GM12878 (cell line): ENCODE measurements around the gene TTC39A. TPM values are rescaled to one million over a fixed set of nuclear protein-coding genes. Genes with fewer than 3 reads are reported as not detected.

Source experiments
- ATAC-seq: fragments of 200-7000 bp; cut with Tn5 transposase; 3 replicates; pipeline ENCODE4 v1.9.1; 2020; ENCODE audit warnings: mild to moderate bottlenecking, moderate library complexity
- BruUV-seq: library from RNA; stranded (reverse); fragments of 400-500 nt; replicated peaks from 2 replicates; lab custom pipeline; 2021; lab: Mats Ljungman, UMichigan
- CTCF ChIA-PET: fragments of 300-600 bp; sonication (Branson Sonifier 250); formaldehyde crosslinking; extraction: SDS; loops from one replicate; lab custom pipeline; 2021; ENCODE audit warnings: inconsistent platforms; lab: Yijun Ruan, JAX
- POLR2A ChIA-PET: fragments of 350-600 bp; formaldehyde crosslinking; extraction: SDS; loops from one replicate; lab custom pipeline; 2021; ENCODE audit warnings: inconsistent platforms; lab: Charles Lee
- RAD21 ChIA-PET: fragments of 300-600 bp; sonication (Branson Sonifier 250); formaldehyde crosslinking; loops from one replicate; lab custom pipeline; 2023; ENCODE audit warnings: antibody characterized with exemption; ENCODE audit not compliant: unreplicated experiment; lab: Charles Lee
- SMC1A ChIA-PET: fragments of 300-600 bp; sonication (Branson Sonifier 250); formaldehyde crosslinking; loops from one replicate; lab custom pipeline; 2023; ENCODE audit not compliant: unreplicated experiment, uncharacterized antibody; lab: Charles Lee
- DNase-seq: peaks from one replicate; pipeline ENCODE4 v3.0.0-alpha.2; 2011; ENCODE audit warnings: low read depth, low spot score
- FAIRE-seq: peaks from 3 replicates; lab custom pipeline; 2011; peaks lifted over from hg19 to GRCh38; lab: Jason Lieb, UNC
- H2AFZ ChIP-seq: 2 replicates; pipeline ENCODE4 v1.6.0; 2011; ENCODE audit warnings: low read depth, low read length, control low read depth; ENCODE audit not compliant: control insufficient read depth
- H3K27ac ChIP-seq: 2 replicates; pipeline ENCODE4 v1.5.1; 2011; ENCODE audit warnings: control low read depth; ENCODE audit not compliant: control insufficient read depth, insufficient read depth
- H3K27me3 ChIP-seq, 2 experiments: replicated peaks in 1 of 2; 2 replicates each; pipeline versions ENCODE4 v1.6.0 to v1.6.1; 2011; ENCODE audit warnings: low read length in 1 of 2; ENCODE audit not compliant: control insufficient read depth in 2 of 2, insufficient read depth in 2 of 2
- H3K36me3 ChIP-seq, 2 experiments: 2 replicates each; pipeline ENCODE4 v1.5.1; 2011; ENCODE audit warnings: low read length in 1 of 2; ENCODE audit not compliant: control insufficient read depth in 2 of 2, insufficient read depth in 2 of 2
- H3K4me1 ChIP-seq: 2 replicates; pipeline ENCODE4 v1.6.1; 2011; ENCODE audit warnings: mild to moderate bottlenecking, low read length, moderate library complexity, mixed read lengths; ENCODE audit not compliant: control insufficient read depth, insufficient read depth
- H3K4me2 ChIP-seq: 2 replicates; pipeline ENCODE4 v1.6.0; 2011; ENCODE audit warnings: control low read depth; ENCODE audit not compliant: control insufficient read depth, insufficient read depth
- H3K4me3 ChIP-seq: fragments of 200-600 bp; sonication (generic); 2 replicates; pipeline ENCODE4 v1.5.1; 2016
- H3K79me2 ChIP-seq: 2 replicates; pipeline ENCODE4 v1.6.0; 2011; ENCODE audit warnings: low read length; ENCODE audit not compliant: control insufficient read depth, insufficient read depth
- H3K9ac ChIP-seq: 2 replicates; pipeline ENCODE4 v1.8.0; 2011; ENCODE audit warnings: low read length, control low read depth, mixed read lengths; ENCODE audit not compliant: control insufficient read depth, insufficient read depth
- H3K9me3 ChIP-seq: replicated peaks from 3 replicates; pipeline ENCODE4 v1.5.1; 2011; ENCODE audit warnings: mild to moderate bottlenecking, low read length; ENCODE audit not compliant: control insufficient read depth, insufficient read depth
- H4K20me1 ChIP-seq: 2 replicates; pipeline ENCODE4 v1.6.0; 2011; ENCODE audit not compliant: control insufficient read depth, insufficient read depth
- DPF2 ChIP-seq: fragments of 450-650 bp; IDR thresholded peaks from 2 replicates; pipeline ENCODE4 v1.6.1; 2017; ENCODE audit warnings: mild to moderate bottlenecking
- HDAC6 ChIP-seq: fragments of 200-600 bp; sonication (generic); IDR thresholded peaks from one replicate; pipeline ENCODE4 v1.8.0; 2017; ENCODE audit warnings: antibody characterized with exemption; ENCODE audit not compliant: unreplicated experiment
- POLR2A ChIP-seq: IDR thresholded peaks from 2 replicates; pipeline ENCODE4 v1.6.1; 2011; ENCODE audit warnings: low read depth, mild to moderate bottlenecking, low read length
- WGBS: methylation state at CpG from one replicate; pipeline ENCODE4 v1.1.6; 2016; ENCODE audit warnings: low lambda C conversion rate; ENCODE audit not compliant: insufficient replicate concordance, insufficient coverage; ENCODE audit errors: missing lambda C conversion rate; 5-methylcytosine and 5-hydroxymethylcytosine counted together
- in situ Hi-C: fragments of 300-500 bp; cut with MboI; formaldehyde crosslinking; loops from 9 replicates; pipeline ENCODE4 v1.14.3; 2018; ENCODE audit warnings: mixed read lengths
- intact Hi-C: fragments of 100-400 bp; cut with micrococcal nuclease; formaldehyde crosslinking; loops from one replicate; pipeline ENCODE4 v1.14.2; 2022; ENCODE audit not compliant: unreplicated experiment
- polyA plus RNA-seq, 11 experiments: library from polyadenylated mRNA; depleted of rRNA in 4 of 11; unstranded in 6 of 11; stranded (reverse) in 5 of 11; fragments of >200 nt; fragmentation: Nextera tagmentation in 4 of 11; fragmentation: Illumina TruSeq in 1 of 11; extraction: Ambion mirVana in 4 of 11; extraction: Trizol in 1 of 11; gene quantifications; 1 replicate in 1 of 11; 2 replicates in 10 of 11; pipeline versions ENCODE4 v1.2.1 to v1.2.3, GENCODE V29; 2011 to 2016; ENCODE audit warnings: inconsistent platforms in 2 of 11, missing spikeins in 2 of 11, low read depth in 1 of 11
- total RNA-seq, 4 experiments: library from RNA; depleted of rRNA in 3 of 4; stranded (reverse); fragments of >200 nt in 3 of 4; fragmentation: Illumina TruSeq in 1 of 4; extraction: Trizol in 1 of 4; gene quantifications; 2 replicates each; pipeline versions ENCODE4 v1.2.1 to v1.2.3, GENCODE V29; 2013 to 2021
- TF ChIP-seq, protein P1 (sequence below), 3 experiments: IDR thresholded peaks in 2 of 3; conservative IDR thresholded peaks in 1 of 3; 2 replicates each; pipeline ENCODE4 v1.5.1; 2011; ENCODE audit warnings: low read depth in 3 of 3, low read length in 3 of 3, mild to moderate bottlenecking in 3 of 3, control low read depth in 2 of 3, moderate library complexity in 2 of 3, inconsistent platforms in 1 of 3, mixed read lengths in 1 of 3; ENCODE audit not compliant: control insufficient read depth in 2 of 3, insufficient read depth in 1 of 3; ENCODE audit errors: extremely low read depth in 1 of 3
- TF ChIP-seq, protein P2 (sequence below): IDR thresholded peaks from 2 replicates; pipeline ENCODE4 v1.6.1; 2012; ENCODE audit warnings: mild to moderate bottlenecking, low read depth, low read length
- TF ChIP-seq, protein P3 (sequence below): fragments of 150-350 bp; IDR thresholded peaks from 2 replicates; pipeline ENCODE4 v1.6.1; 2014; ENCODE audit warnings: mild to moderate bottlenecking, low read depth, low read length

Gene TTC39A
- total and polyA plus RNA-seq, 10 of the 15 experiments (the other 5 are each of a cell fraction or from before 2014, with no cell fraction given) = 0.18 to 3.0 (median 1.2) TPM

DNA sequence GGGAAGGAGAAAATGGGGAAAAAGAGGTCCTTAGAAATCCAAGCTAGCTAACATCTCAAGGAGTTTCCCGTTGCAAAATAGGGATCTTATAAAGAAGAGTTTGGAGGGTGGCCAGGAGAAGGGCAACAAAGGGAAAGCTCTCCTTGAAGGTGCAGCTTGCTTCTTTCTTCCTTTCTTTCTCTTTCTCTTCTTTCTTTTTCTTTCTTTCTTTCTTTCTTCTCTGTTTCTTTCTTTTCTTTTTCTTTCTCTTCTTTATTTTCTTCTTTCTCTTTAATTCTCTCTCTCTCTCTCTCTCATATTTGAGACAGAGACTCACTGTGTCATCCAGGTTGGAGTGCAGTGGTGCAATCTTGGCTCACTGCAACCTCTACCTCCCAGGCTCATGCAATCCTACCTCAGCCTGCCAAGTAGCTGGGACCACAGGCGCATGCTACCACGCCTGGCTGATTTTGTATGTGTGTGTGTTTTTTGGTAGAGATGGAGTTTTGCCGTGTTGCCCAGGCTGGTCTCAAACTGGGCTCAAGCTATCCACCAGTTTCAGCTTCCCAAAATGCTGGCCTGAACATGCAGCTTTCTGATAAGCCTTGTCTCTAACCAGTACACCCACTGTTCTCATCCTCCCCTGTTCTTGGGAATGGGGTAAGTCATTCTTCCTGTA lies 49.9 kb downstream of the TTC39A start:
- FAIRE-seq (no peak), DNase-seq (no peak), ATAC-seq (no peak)
- SMC1A ChIA-PET = interaction anchor here (0.9 to 3.2 kb wide), 3 partner anchors 9 to 45 kb away, joined by 3 to 11 read pairs (median 7); no protein-coding TSS in a partner anchor
- POLR2A ChIA-PET = interaction anchor here (1.1 kb wide), 1 partner anchor 11 kb away, joined by 4 read pairs; no protein-coding TSS in a partner anchor
- H3K9me3 ChIP-seq = no peaks in the 10 kb centered on the region
- in situ Hi-C loops (no loop called here), intact Hi-C loops (no loop called here)
- RAD21 ChIA-PET = no interaction called here
- no peak overlapping the region for H3K4me2 ChIP-seq
- no peaks in the 10 kb centered on the region for H3K27me3 ChIP-seq
- BruUV-seq = no TSS peak
- no peak for TF ChIP-seq HDAC6
- TF ChIP-seq, protein P1, sequence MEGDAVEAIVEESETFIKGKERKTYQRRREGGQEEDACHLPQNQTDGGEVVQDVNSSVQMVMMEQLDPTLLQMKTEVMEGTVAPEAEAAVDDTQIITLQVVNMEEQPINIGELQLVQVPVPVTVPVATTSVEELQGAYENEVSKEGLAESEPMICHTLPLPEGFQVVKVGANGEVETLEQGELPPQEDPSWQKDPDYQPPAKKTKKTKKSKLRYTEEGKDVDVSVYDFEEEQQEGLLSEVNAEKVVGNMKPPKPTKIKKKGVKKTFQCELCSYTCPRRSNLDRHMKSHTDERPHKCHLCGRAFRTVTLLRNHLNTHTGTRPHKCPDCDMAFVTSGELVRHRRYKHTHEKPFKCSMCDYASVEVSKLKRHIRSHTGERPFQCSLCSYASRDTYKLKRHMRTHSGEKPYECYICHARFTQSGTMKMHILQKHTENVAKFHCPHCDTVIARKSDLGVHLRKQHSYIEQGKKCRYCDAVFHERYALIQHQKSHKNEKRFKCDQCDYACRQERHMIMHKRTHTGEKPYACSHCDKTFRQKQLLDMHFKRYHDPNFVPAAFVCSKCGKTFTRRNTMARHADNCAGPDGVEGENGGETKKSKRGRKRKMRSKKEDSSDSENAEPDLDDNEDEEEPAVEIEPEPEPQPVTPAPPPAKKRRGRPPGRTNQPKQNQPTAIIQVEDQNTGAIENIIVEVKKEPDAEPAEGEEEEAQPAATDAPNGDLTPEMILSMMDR (IDR thresholded peaks at IDR 0.05 in 2 of 3, conservative IDR thresholded peaks at IDR 0.05 in 1 of 3; ENCODE audit: control insufficient read depth in 2 of 3, extremely low read depth in 1 of 3, insufficient read depth in 1 of 3, low read depth in 3 of 3, low read length in 3 of 3) = no peak
- TF ChIP-seq, protein P2, sequence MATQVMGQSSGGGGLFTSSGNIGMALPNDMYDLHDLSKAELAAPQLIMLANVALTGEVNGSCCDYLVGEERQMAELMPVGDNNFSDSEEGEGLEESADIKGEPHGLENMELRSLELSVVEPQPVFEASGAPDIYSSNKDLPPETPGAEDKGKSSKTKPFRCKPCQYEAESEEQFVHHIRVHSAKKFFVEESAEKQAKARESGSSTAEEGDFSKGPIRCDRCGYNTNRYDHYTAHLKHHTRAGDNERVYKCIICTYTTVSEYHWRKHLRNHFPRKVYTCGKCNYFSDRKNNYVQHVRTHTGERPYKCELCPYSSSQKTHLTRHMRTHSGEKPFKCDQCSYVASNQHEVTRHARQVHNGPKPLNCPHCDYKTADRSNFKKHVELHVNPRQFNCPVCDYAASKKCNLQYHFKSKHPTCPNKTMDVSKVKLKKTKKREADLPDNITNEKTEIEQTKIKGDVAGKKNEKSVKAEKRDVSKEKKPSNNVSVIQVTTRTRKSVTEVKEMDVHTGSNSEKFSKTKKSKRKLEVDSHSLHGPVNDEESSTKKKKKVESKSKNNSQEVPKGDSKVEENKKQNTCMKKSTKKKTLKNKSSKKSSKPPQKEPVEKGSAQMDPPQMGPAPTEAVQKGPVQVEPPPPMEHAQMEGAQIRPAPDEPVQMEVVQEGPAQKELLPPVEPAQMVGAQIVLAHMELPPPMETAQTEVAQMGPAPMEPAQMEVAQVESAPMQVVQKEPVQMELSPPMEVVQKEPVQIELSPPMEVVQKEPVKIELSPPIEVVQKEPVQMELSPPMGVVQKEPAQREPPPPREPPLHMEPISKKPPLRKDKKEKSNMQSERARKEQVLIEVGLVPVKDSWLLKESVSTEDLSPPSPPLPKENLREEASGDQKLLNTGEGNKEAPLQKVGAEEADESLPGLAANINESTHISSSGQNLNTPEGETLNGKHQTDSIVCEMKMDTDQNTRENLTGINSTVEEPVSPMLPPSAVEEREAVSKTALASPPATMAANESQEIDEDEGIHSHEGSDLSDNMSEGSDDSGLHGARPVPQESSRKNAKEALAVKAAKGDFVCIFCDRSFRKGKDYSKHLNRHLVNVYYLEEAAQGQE = no peak
- TF ChIP-seq, protein P3, sequence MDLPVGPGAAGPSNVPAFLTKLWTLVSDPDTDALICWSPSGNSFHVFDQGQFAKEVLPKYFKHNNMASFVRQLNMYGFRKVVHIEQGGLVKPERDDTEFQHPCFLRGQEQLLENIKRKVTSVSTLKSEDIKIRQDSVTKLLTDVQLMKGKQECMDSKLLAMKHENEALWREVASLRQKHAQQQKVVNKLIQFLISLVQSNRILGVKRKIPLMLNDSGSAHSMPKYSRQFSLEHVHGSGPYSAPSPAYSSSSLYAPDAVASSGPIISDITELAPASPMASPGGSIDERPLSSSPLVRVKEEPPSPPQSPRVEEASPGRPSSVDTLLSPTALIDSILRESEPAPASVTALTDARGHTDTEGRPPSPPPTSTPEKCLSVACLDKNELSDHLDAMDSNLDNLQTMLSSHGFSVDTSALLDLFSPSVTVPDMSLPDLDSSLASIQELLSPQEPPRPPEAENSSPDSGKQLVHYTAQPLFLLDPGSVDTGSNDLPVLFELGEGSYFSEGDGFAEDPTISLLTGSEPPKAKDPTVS = no peak
- TF ChIP-seq POLR2A = no peak
- no peak for TF ChIP-seq DPF2
- no peak overlapping the region for H2AFZ ChIP-seq
- H3K9ac ChIP-seq = no peak overlapping the region
- H3K27ac ChIP-seq = no peak overlapping the region
- H3K36me3 ChIP-seq = no peaks in the 10 kb centered on the region; a peak in 1 of 4 replicates
- no peaks in the 10 kb centered on the region for H4K20me1 ChIP-seq
- CTCF ChIA-PET = interaction anchor here (1.0 to 1.5 kb wide), 2 partner anchors 15 to 88 kb away, joined by 3 to 4 read pairs; no protein-coding TSS in a partner anchor
- no peak overlapping the region for H3K4me3 ChIP-seq
- H3K4me1 ChIP-seq = peaks cover 27% of the 10 kb centered on the region
- H3K79me2 ChIP-seq = no peaks in the 10 kb centered on the region
- WGBS = 81% methylated on average over 4 of the region's 4 CpGs
